PC-3 (cell line): Measurements from ENCODE around the gene CSPG4.

ENCODE experiments used
- CTCF ChIP-seq: fragments of 300-600 bp; sonication (generic); conservative IDR thresholded peaks from 2 replicates; pipeline ENCODE4 v1.5.1; 2017; ENCODE audit warnings: antibody characterized with exemption, low read depth, mild to moderate bottlenecking, low read length
- EZH2 ChIP-seq: fragments of 300-600 bp; sonication (generic); IDR thresholded peaks from one replicate; pipeline ENCODE4 v1.6.1; 2017; ENCODE audit warnings: antibody characterized with exemption, mild to moderate bottlenecking, low read length; ENCODE audit not compliant: unreplicated experiment
- EZH2phosphoT487 ChIP-seq: fragments of 300-600 bp; sonication (generic); IDR thresholded peaks from 2 replicates; pipeline ENCODE4 v1.6.1; 2018; ENCODE audit warnings: mild to moderate bottlenecking, antibody characterized with exemption, low read length, borderline replicate concordance

GRCh38 chr15:75705854-75706681, 6.6 kb downstream of the CSPG4 start:
- TF ChIP-seq CTCF (no peak), EZH2phosphoT487 (no peak), EZH2 (no peak)
